HepG2 (cell line): ENCODE results near the gene FBXW4. TPM values are rescaled to one million over a fixed set of nuclear protein-coding genes. Genes with fewer than 3 reads are reported as not detected.

Source experiments
- ATAC-seq: fragments of 200-7000 bp; cut with Tn5 transposase; 3 replicates; pipeline ENCODE4 v1.9.1; 2020; ENCODE audit warnings: mild to moderate bottlenecking, moderate library complexity
- BruUV-seq: library from RNA; stranded (reverse); fragments of 400-500 nt; replicated peaks from 2 replicates; lab custom pipeline; 2021; lab: Mats Ljungman, UMichigan
- CTCF ChIA-PET: fragments of 300-600 bp; formaldehyde crosslinking; extraction: SDS; loops from one replicate; lab custom pipeline; 2021; ENCODE audit warnings: low total read pairs, inconsistent platforms, low intra/inter-chr PET ratio; lab: Yijun Ruan, JAX
- POLR2A ChIA-PET: fragments of 350-600 bp; sonication (Branson Sonifier 250); formaldehyde crosslinking; loops from one replicate; lab custom pipeline; 2020; ENCODE audit warnings: antibody characterized with exemption, inconsistent platforms; lab: Yijun Ruan, JAX
- DNase-seq: peaks from one replicate; pipeline ENCODE4 v3.0.0-alpha.2; 2015; ENCODE audit warnings: low spot score
- FAIRE-seq: peaks from 3 replicates; lab custom pipeline; 2011; peaks lifted over from hg19 to GRCh38; lab: Jason Lieb, UNC
- H2AFZ ChIP-seq: one replicate; pipeline ENCODE4 v1.6.1; 2011; ENCODE audit warnings: low read length, inconsistent platforms
- H3K27ac ChIP-seq: fragments of 300-600 bp; 3 replicates; pipeline ENCODE4 v1.8.0; 2011; ENCODE audit warnings: mixed run types, mild to moderate bottlenecking, mixed read lengths, low read length, inconsistent platforms; ENCODE audit not compliant: insufficient read depth; ENCODE audit errors: extremely low read length
- H3K27me3 ChIP-seq, 2 experiments: fragments of 200-600 bp in 1 of 2; 2 replicates in 1 of 2; 3 replicates in 1 of 2; pipeline versions ENCODE4 v1.6.0 to v1.8.0; 2011; ENCODE audit warnings: low read length in 2 of 2, mild to moderate bottlenecking in 2 of 2, moderate library complexity in 2 of 2, inconsistent platforms in 1 of 2; ENCODE audit not compliant: insufficient read depth in 2 of 2, control insufficient read depth in 1 of 2
- H3K36me3 ChIP-seq, 2 experiments: fragments of 200-600 bp in 1 of 2; replicated peaks in 1 of 2; 2 replicates in 1 of 2; 3 replicates in 1 of 2; pipeline versions ENCODE4 v1.5.1 to v1.8.0; 2011; ENCODE audit warnings: low read length in 2 of 2, inconsistent platforms in 1 of 2; ENCODE audit not compliant: insufficient read depth in 2 of 2, control insufficient read depth in 1 of 2
- H3K4me1 ChIP-seq: 2 replicates; pipeline ENCODE4 v1.5.1; 2012; ENCODE audit warnings: low read length, inconsistent platforms; ENCODE audit not compliant: insufficient read depth
- H3K4me2 ChIP-seq: 2 replicates; pipeline ENCODE4 v1.6.0; 2011; ENCODE audit warnings: low read depth, low read length, inconsistent platforms
- H3K4me3 ChIP-seq, 3 experiments: fragments of 200-600 bp in 1 of 3; sonication (generic), shearing (Covaris generic) in 1 of 3; replicated peaks in 1 of 3; 2 replicates each; pipeline ENCODE4 v1.5.1; 2011 to 2016; ENCODE audit warnings: low read length in 3 of 3, inconsistent platforms in 2 of 3, low read depth in 2 of 3, mild to moderate bottlenecking in 2 of 3, control low read depth in 1 of 3, mixed read lengths in 1 of 3; ENCODE audit not compliant: insufficient read depth in 1 of 3
- H3K79me2 ChIP-seq: one replicate; pipeline ENCODE4 v1.6.1; 2011; ENCODE audit warnings: low read length, inconsistent platforms; ENCODE audit not compliant: insufficient read depth
- H3K9ac ChIP-seq: 2 replicates; pipeline ENCODE4 v1.6.0; 2011; ENCODE audit warnings: mild to moderate bottlenecking, low read depth, low read length, inconsistent platforms; ENCODE audit not compliant: insufficient read depth
- H3K9me3 ChIP-seq: 2 replicates; pipeline ENCODE4 v1.5.1; 2012; ENCODE audit warnings: mild to moderate bottlenecking, low read length
- H4K20me1 ChIP-seq: 2 replicates; pipeline ENCODE4 v1.6.0; 2011; ENCODE audit warnings: inconsistent platforms, mild to moderate bottlenecking, low read length, moderate library complexity; ENCODE audit not compliant: insufficient read depth
- CENPT ChIP-seq: sonication (generic); formaldehyde crosslinking; IDR thresholded peaks from 2 replicates; pipeline ENCODE4 v1.8.0; 2022; ENCODE audit warnings: low read depth, mild to moderate bottlenecking, moderate library complexity, missing genetic modification reagents
- CREB1 ChIP-seq, 2 experiments: fragments of 450-650 bp in 1 of 2; IDR thresholded peaks; 2 replicates each; pipeline ENCODE4 v1.6.1; 2016 to 2017; ENCODE audit warnings: control low read depth in 1 of 2, mild to moderate bottlenecking in 1 of 2, missing compliant biosample characterization in 1 of 2, missing genetic modification characterization in 1 of 2
- HHEX ChIP-seq: IDR thresholded peaks from 2 replicates; pipeline ENCODE4 v1.6.1; 2016; ENCODE audit warnings: control low read depth
- KAT2B ChIP-seq: fragments of 150-350 bp; IDR thresholded peaks from 2 replicates; pipeline ENCODE4 v1.6.1; 2014; ENCODE audit warnings: low read depth, low read length, borderline replicate concordance
- KDM1A ChIP-seq: IDR thresholded peaks from 2 replicates; pipeline ENCODE4 v1.6.1; 2016; ENCODE audit warnings: missing compliant biosample characterization
- KLF9 ChIP-seq: IDR thresholded peaks from 2 replicates; pipeline ENCODE4 v1.6.1; 2016; ENCODE audit warnings: low read depth
- MAFG ChIP-seq: sonication (generic); formaldehyde crosslinking; IDR thresholded peaks from 2 replicates; pipeline ENCODE4 v1.5.1; 2020; ENCODE audit warnings: mild to moderate bottlenecking, missing genetic modification reagents
- NONO ChIP-seq, 2 experiments: fragments of 450-650 bp in 1 of 2; sonication (generic) in 1 of 2; formaldehyde crosslinking in 1 of 2; IDR thresholded peaks in 1 of 2; conservative IDR thresholded peaks in 1 of 2; 2 replicates each; pipeline versions ENCODE4 v1.6.1 to v1.8.0; 2017 to 2022; ENCODE audit warnings: mild to moderate bottlenecking in 1 of 2, missing genetic modification reagents in 1 of 2, moderate library complexity in 1 of 2
- SRSF1 ChIP-seq: fragments of 200-400 bp; formaldehyde crosslinking; optimal IDR thresholded peaks from 2 replicates; pipeline ENCODE3; 2017; ENCODE audit warnings: mild to moderate bottlenecking, low read depth, low read length, moderate library complexity
- SRSF4 ChIP-seq: fragments of 200-400 bp; formaldehyde crosslinking; IDR thresholded peaks from one replicate; pipeline ENCODE4 v1.6.1; 2018; ENCODE audit warnings: mild to moderate bottlenecking, low read depth, low read length, moderate library complexity; ENCODE audit not compliant: poor library complexity, severe bottlenecking
- STAG1 ChIP-seq: sonication (generic); formaldehyde crosslinking; IDR thresholded peaks from 2 replicates; pipeline ENCODE4 v1.4.0; 2020; ENCODE audit warnings: missing genetic modification reagents
- TFE3 ChIP-seq: IDR thresholded peaks from 2 replicates; pipeline ENCODE4 v1.6.1; 2016
- ZBTB43 ChIP-seq: sonication (generic); formaldehyde crosslinking; conservative IDR thresholded peaks from 2 replicates; pipeline ENCODE4 v1.4.0; 2020; ENCODE audit warnings: missing genetic modification reagents
- ZNF224 ChIP-seq: sonication (generic); formaldehyde crosslinking; IDR thresholded peaks from 2 replicates; pipeline ENCODE4 v1.5.0; 2020; ENCODE audit warnings: mild to moderate bottlenecking, missing genetic modification reagents
- ZNF543 ChIP-seq: sonication (generic); formaldehyde crosslinking; IDR thresholded peaks from 2 replicates; pipeline ENCODE4 v1.4.0; 2020; ENCODE audit warnings: mild to moderate bottlenecking, missing genetic modification reagents
- ZNF749 ChIP-seq: sonication (generic); formaldehyde crosslinking; IDR thresholded peaks from 2 replicates; pipeline ENCODE4 v1.8.0; 2022; ENCODE audit warnings: mild to moderate bottlenecking, missing genetic modification reagents, moderate library complexity, borderline replicate concordance
- ZNF768 ChIP-seq: sonication (generic); formaldehyde crosslinking; IDR thresholded peaks from 2 replicates; pipeline ENCODE4 v1.4.0; 2020; ENCODE audit warnings: missing genetic modification reagents
- WGBS: methylation state at CpG from one replicate; pipeline ENCODE4 v1.1.6; 2017; ENCODE audit warnings: low lambda C conversion rate; 5-methylcytosine and 5-hydroxymethylcytosine counted together
- in situ Hi-C: cut with HindIII; loops from 2 replicates; pipeline ENCODE4 v1.10.0; 2017; ENCODE audit warnings: low pct_unique_long_range_greater_than_20kb; ENCODE audit not compliant: extremely low pct_ligation_motif_present
- intact Hi-C: fragments of 100-400 bp; cut with micrococcal nuclease; formaldehyde crosslinking; loops from one replicate; pipeline ENCODE4 v1.10.0; 2022; ENCODE audit not compliant: unreplicated experiment
- polyA plus RNA-seq, 8 experiments: library from polyadenylated mRNA; depleted of rRNA in 3 of 8; stranded (reverse) in 7 of 8; unstranded in 1 of 8; fragments of >200 nt; fragmentation: Illumina TruSeq in 4 of 8; extraction: Trizol in 4 of 8; gene quantifications; 2 replicates each; pipeline versions ENCODE4 v1.2.1 to v1.2.3, GENCODE V29; 2011 to 2016; ENCODE audit warnings: low read depth in 4 of 8, missing spikeins in 1 of 8, mixed read lengths in 1 of 8; ENCODE audit not compliant: insufficient read depth in 1 of 8
- total RNA-seq, 5 experiments: library from RNA; depleted of rRNA; stranded (reverse); fragments of >200 nt; fragmentation: Illumina TruSeq; extraction: Trizol; gene quantifications; 2 replicates each; pipeline ENCODE4 v1.2.3, GENCODE V29; 2016; ENCODE audit warnings: low read depth in 1 of 5
- TF ChIP-seq, protein P1 (sequence below): sonication (generic); formaldehyde crosslinking; IDR thresholded peaks from 2 replicates; pipeline ENCODE4 v1.4.0; 2020; ENCODE audit warnings: missing genetic modification reagents, borderline replicate concordance

FBXW4 gene
- total and polyA plus RNA-seq, 2 of the 13 experiments (the other 11 are each of a cell fraction or from before 2014, with no cell fraction given), result 23.5 to 33.7 TPM

DNA sequence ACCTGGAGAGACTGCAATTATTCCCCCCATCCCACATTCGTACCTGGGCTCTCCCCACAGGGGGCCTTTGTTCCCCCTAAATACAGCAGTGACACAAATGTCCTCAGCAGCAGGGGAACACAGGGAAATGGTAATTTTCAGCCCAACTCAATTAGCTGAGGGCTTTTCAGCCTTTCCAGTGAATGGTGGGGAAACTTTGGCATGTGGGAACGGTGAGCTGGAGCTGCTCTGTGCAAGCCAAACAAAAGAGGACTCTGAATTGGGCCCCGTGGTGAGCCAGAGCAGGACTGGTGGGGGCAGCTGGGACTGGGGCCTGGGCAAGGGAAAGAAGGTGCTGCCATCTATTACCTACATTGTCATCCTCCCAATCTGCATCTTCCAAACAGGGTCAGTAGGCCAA, 51.0 kb downstream of the FBXW4 start (continued):
- no peak for TF ChIP-seq ZNF224 (CRISPR knock-in tag)
- no peak for TF ChIP-seq ZNF749 (CRISPR knock-in tag)
- TF ChIP-seq KLF9, result no peak
- TF ChIP-seq, protein P1, sequence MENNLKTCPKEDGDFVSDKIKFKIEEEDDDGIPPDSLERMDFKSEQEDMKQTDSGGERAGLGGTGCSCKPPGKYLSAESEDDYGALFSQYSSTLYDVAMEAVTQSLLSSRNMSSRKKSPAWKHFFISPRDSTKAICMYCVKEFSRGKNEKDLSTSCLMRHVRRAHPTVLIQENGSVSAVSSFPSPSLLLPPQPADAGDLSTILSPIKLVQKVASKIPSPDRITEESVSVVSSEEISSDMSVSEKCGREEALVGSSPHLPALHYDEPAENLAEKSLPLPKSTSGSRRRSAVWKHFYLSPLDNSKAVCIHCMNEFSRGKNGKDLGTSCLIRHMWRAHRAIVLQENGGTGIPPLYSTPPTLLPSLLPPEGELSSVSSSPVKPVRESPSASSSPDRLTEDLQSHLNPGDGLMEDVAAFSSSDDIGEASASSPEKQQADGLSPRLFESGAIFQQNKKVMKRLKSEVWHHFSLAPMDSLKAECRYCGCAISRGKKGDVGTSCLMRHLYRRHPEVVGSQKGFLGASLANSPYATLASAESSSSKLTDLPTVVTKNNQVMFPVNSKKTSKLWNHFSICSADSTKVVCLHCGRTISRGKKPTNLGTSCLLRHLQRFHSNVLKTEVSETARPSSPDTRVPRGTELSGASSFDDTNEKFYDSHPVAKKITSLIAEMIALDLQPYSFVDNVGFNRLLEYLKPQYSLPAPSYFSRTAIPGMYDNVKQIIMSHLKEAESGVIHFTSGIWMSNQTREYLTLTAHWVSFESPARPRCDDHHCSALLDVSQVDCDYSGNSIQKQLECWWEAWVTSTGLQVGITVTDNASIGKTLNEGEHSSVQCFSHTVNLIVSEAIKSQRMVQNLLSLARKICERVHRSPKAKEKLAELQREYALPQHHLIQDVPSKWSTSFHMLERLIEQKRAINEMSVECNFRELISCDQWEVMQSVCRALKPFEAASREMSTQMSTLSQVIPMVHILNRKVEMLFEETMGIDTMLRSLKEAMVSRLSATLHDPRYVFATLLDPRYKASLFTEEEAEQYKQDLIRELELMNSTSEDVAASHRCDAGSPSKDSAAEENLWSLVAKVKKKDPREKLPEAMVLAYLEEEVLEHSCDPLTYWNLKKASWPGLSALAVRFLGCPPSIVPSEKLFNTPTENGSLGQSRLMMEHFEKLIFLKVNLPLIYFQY, result no peak
- TF ChIP-seq HHEX (CRISPR knock-in tag), result no peak

DNA sequence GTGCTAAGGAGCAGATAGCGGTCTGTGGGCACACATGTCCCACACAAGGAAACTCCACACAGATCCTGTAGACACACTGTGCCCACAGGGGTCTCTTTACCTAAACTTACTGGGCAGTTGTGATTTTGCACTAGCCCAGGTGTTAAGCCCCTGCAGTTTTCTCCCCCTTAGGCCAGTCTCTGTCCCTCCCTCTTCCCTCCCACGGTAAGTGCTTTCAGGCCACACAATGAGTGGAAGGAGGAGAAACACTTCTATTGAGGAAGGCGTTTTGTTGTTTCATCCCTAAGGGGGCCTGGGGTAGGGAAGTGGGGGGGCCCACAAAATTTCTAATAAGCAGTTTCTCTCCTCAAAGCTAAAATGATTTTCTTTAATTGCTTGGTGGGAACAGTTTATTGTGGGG, 51.4 kb downstream of the FBXW4 start:
- no peaks in the 10 kb centered on the region for H3K27me3 ChIP-seq
- no peak overlapping the region for H3K9ac ChIP-seq
- ChIA-PET CTCF (no interaction called here), POLR2A (no interaction called here)
- in situ Hi-C loops (no loop called here), intact Hi-C loops (no loop called here)
- no peak overlapping the region for H3K4me3 ChIP-seq
- no peaks in the 10 kb centered on the region for H3K4me1 ChIP-seq
- H3K9me3 ChIP-seq, result no peaks in the 10 kb centered on the region
- DNase-seq (no peak), ATAC-seq (no peak), FAIRE-seq (no peak)
- no peaks in the 10 kb centered on the region for H4K20me1 ChIP-seq
- WGBS, result 100% methylated on average over 2 of the region's 3 CpGs
- H3K4me2 ChIP-seq, result no peak overlapping the region
- no peak overlapping the region for H2AFZ ChIP-seq
- H3K36me3 ChIP-seq, result peaks cover 2 to 24% of the 10 kb centered on the region in 2 experiments
- no TSS peak for BruUV-seq
- H3K27ac ChIP-seq, result no peak overlapping the region
- no peaks in the 10 kb centered on the region for H3K79me2 ChIP-seq
- no peak for TF ChIP-seq ZNF768 (CRISPR knock-in tag)
- no peak for TF ChIP-seq MAFG (CRISPR knock-in tag)
- TF ChIP-seq SRSF1, result no peak
- TF ChIP-seq KDM1A (CRISPR knock-in tag), result no peak
- TF ChIP-seq TFE3 (CRISPR knock-in tag), result no peak
- no peak for TF ChIP-seq KAT2B
- no peak for TF ChIP-seq CENPT (CRISPR knock-in tag)
- no peak for TF ChIP-seq CREB1 (IDR thresholded peaks at IDR 0.05)
- no peak for TF ChIP-seq CREB1 (CRISPR knock-in tag; IDR thresholded peaks at IDR 0.05)
- no peak for TF ChIP-seq ZBTB43 (CRISPR knock-in tag)
- TF ChIP-seq SRSF4, result no peak
- TF ChIP-seq STAG1, result no peak
- TF ChIP-seq ZNF543 (CRISPR knock-in tag), result no peak
- TF ChIP-seq NONO (IDR thresholded peaks at IDR 0.05), result no peak
- TF ChIP-seq NONO (CRISPR knock-in tag; conservative IDR thresholded peaks at IDR 0.05), result no peak
